ENCODE data around the gene MUC22.
"Not testable (repeated sequence)": the region's sequence is repeated elsewhere in the genome, so short reads cannot be mapped to it uniquely, and the experiment has no call there.

Gene MUC22

GRCh38 chr6:31037169-31037568, 26.9 kb downstream of the MUC22 start:
- DNase-seq (ENCODE audit: low spot score) (no peak), FAIRE-seq (no peak)

GRCh38 chr6:31037682-31038081, 27.4 kb downstream of the MUC22 start:
- FAIRE-seq (no peak), DNase-seq (ENCODE audit: low spot score) (no peak)

GRCh38 chr6:31038559-31038958, 28.3 kb downstream of the MUC22 start:
- FAIRE-seq (no peak), DNase-seq (ENCODE audit: low spot score) (no peak)

- DNase-seq (ENCODE audit: low spot score) (no peak), FAIRE-seq (no peak)
Measured at GRCh38 chr6:31040801-31041200, 30.5 kb downstream of the MUC22 start.

GRCh38 chr6:31041372-31041974, 31.2 kb downstream of the MUC22 start:
- FAIRE-seq = peak; percentile 91
- DNase-seq (ENCODE audit: low spot score) = peak; percentile 79

GRCh38 chr6:31042806-31043205, 32.5 kb downstream of the MUC22 start:
- DNase-seq (ENCODE audit: low spot score) = no peak
- FAIRE-seq = no peak

- no peak for FAIRE-seq
- no peak for DNase-seq (ENCODE audit: low spot score)
Measured at GRCh38 chr6:31048099-31048498, 37.8 kb downstream of the MUC22 start.

GRCh38 chr6:31049518-31049917, 39.2 kb downstream of the MUC22 start:
- FAIRE-seq (no peak), DNase-seq (ENCODE audit: low spot score) (peak; percentile 6)

- FAIRE-seq; DNase-seq (ENCODE audit: low spot score): not testable (repeated sequence)
Measured at GRCh38 chr6:31053187-31053586, 42.9 kb downstream of the MUC22 start.

- FAIRE-seq = no peak
Measured at GRCh38 chr6:31053873-31054272, 43.6 kb downstream of the MUC22 start.

GRCh38 chr6:31055441-31055840, 45.2 kb downstream of the MUC22 start:
- FAIRE-seq (peak; percentile 68), DNase-seq (ENCODE audit: low spot score) (peak; percentile 37)

More at GRCh38 chr6:31053873-31054272, 43.6 kb downstream of the MUC22 start:
- no peak for DNase-seq (ENCODE audit: low spot score)

- no peak for FAIRE-seq
- DNase-seq (ENCODE audit: low spot score) = peak; percentile 33
Measured at GRCh38 chr6:31057426-31058003, 47.2 kb downstream of the MUC22 start.

- peak; percentile 92 for FAIRE-seq
- peak; percentile 90 for DNase-seq (ENCODE audit: low spot score)
Measured at GRCh38 chr6:31058128-31058894, 48.0 kb downstream of the MUC22 start.

- FAIRE-seq = no peak
- peak; percentile 23 for DNase-seq (ENCODE audit: low spot score)
Measured at GRCh38 chr6:31060145-31060544, 49.9 kb downstream of the MUC22 start.

GRCh38 chr6:31063906-31064435, 53.7 kb downstream of the MUC22 start:
- FAIRE-seq = no peak

GRCh38 chr6:31065556-31065955, 55.3 kb downstream of the MUC22 start:
- DNase-seq (ENCODE audit: low spot score) (no peak), FAIRE-seq (no peak)

More at GRCh38 chr6:31063906-31064435, 53.7 kb downstream of the MUC22 start:
- no peak for DNase-seq (ENCODE audit: low spot score)

- FAIRE-seq; DNase-seq (ENCODE audit: low spot score): not testable (repeated sequence)
Measured at GRCh38 chr6:31067028-31067427, 56.8 kb downstream of the MUC22 start.

- not testable (repeated sequence) for FAIRE-seq
Measured at GRCh38 chr6:31067891-31068668, 57.8 kb downstream of the MUC22 start.

GRCh38 chr6:31068669-31069340, 58.5 kb downstream of the MUC22 start:
- FAIRE-seq (no peak), DNase-seq (ENCODE audit: low spot score) (peak; percentile 69)

More at GRCh38 chr6:31067891-31068668, 57.8 kb downstream of the MUC22 start:
- not testable (repeated sequence) for DNase-seq (ENCODE audit: low spot score)

GRCh38 chr6:31070711-31071197, 60.5 kb downstream of the MUC22 start:
- FAIRE-seq (no peak), DNase-seq (ENCODE audit: low spot score) (peak; percentile 69)

- FAIRE-seq (no peak), DNase-seq (ENCODE audit: low spot score) (no peak)
Measured at GRCh38 chr6:31074401-31074800, 64.1 kb downstream of the MUC22 start.
